Activated CD8-positive, alpha-beta T cell treated with anti-CD3 and anti-CD28 coated beads for 36 hours (primary cell): ENCODE measurements around the gene PPCDC. TPM values are rescaled to one million over a fixed set of nuclear protein-coding genes. Genes with fewer than 3 reads are reported as not detected.
A peak's percentile ranks its signal among the peaks of the same experiment; 100 is the strongest.

Source experiments
- ATAC-seq: fragments of 200-7000 bp; cut with Tn5 transposase; one replicate; pipeline ENCODE4 v1.10.0; 2021; ENCODE audit warnings: mild to moderate bottlenecking, moderate library complexity
- CTCF ChIA-PET: fragments of 350-600 bp; sonication (Branson Sonifier 250); formaldehyde crosslinking; loops from one replicate; lab custom pipeline; 2021; ENCODE audit warnings: antibody characterized with exemption; lab: Charles Lee
- POLR2A ChIA-PET: fragments of 350-600 bp; sonication (Branson Sonifier 250); formaldehyde crosslinking; loops from one replicate; lab custom pipeline; 2021; ENCODE audit warnings: antibody characterized with exemption; lab: Charles Lee
- DNase-seq: peaks from one replicate; pipeline ENCODE4 v3.0.0-alpha.2; 2020
- H3K27ac Mint-ChIP-seq: one replicate; pipeline ENCODE4 v1.8.0; 2021; ENCODE audit warnings: mild to moderate bottlenecking, mixed read lengths
- H3K27me3 Mint-ChIP-seq: one replicate; pipeline ENCODE4 v1.8.0; 2021; ENCODE audit warnings: mixed read lengths
- H3K36me3 Mint-ChIP-seq: one replicate; pipeline ENCODE4 v1.8.0; 2021; ENCODE audit warnings: low read depth, mixed read lengths
- H3K4me1 Mint-ChIP-seq: one replicate; pipeline ENCODE4 v1.8.0; 2021; ENCODE audit warnings: low read depth, mixed read lengths
- H3K4me3 Mint-ChIP-seq: one replicate; pipeline ENCODE4 v1.8.0; 2021; ENCODE audit warnings: mild to moderate bottlenecking, moderate library complexity, mixed read lengths
- H3K9me3 Mint-ChIP-seq: one replicate; pipeline ENCODE4 v1.8.0; 2021; ENCODE audit warnings: mixed read lengths
- intact Hi-C: fragments of 100-400 bp; cut with micrococcal nuclease; formaldehyde crosslinking; loops from one replicate; pipeline ENCODE4 v1.10.0; 2022
- total RNA-seq, 2 experiments: library from RNA; stranded (reverse); gene quantifications; one replicate each; pipeline ENCODE4 v1.2.3, GENCODE V29; 2021
- TF ChIP-seq, protein P1 (sequence below): fragments of 200-600 bp; IDR thresholded peaks from one replicate; pipeline ENCODE4 v1.8.0; 2022; ENCODE audit warnings: antibody characterized with exemption, mild to moderate bottlenecking

The PPCDC gene
- total RNA-seq, 2 experiments from 2014 or later: 25.7 to 26.6 TPM

DNA sequence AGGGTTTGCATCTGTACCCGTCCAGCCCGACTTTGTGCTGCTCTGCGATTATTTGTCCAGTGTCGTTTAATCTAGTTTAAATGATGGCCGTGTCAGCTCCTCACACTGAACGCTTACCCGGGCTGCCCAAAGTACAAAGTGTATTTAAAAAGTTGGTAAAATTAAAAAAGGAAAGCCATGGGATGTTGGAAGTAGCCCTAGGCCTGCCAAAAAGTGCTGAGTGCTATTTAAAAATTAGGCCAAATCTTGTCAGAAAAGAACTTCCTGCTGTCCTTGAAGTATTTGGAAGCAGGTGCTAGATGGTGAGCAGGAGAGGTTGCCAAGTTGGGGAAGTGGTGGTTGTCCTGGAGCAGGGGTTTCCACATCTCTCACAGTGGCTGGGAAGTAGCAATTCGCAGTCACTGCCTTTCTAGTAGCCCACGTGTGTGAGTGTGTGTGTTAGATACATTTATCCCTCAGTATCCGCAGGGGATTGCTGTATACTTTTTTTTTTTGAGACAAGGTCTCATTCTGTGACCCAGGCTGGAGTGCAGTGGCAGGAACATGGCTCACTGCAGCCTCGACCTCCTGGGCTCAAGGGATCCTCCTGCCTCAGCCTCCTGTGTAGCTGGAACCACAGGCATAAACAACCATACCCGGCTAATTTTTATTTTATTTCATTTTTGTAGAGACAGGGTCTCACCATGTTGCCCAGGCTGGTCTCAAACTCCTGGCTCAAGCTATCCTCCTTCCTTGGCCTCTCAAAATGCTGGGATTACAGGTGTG lies 664 bp downstream of the PPCDC start:
- Mint-ChIP-seq H3K9me3 (no peaks in the 10 kb centered on the region), H3K36me3 (peaks cover 11% of the 10 kb centered on the region), H3K4me3 (peak overlapping the region; percentile 93), H3K27ac (peak overlapping the region; percentile 90), H3K27me3 (no peaks in the 10 kb centered on the region), H3K4me1 (peaks cover 22% of the 10 kb centered on the region)
- POLR2A ChIA-PET: interaction anchor here (0.6 to 3.1 kb wide), 25 partner anchors 8 to 618 kb away, joined by 3 to 24 read pairs (median 3); partner anchors contain the start of genes C15orf39, COX5A, RPP25 and SCAMP5
- CTCF ChIA-PET: interaction anchor here (0.7 to 8.7 kb wide), 8 partner anchors 18 to 479 kb away, joined by 3 to 89 read pairs (median 3); partner anchors contain the start of gene C15orf39
- ATAC-seq: no peak
- intact Hi-C loops: no loop called here
- DNase-seq: no peak
- TF ChIP-seq, protein P1, sequence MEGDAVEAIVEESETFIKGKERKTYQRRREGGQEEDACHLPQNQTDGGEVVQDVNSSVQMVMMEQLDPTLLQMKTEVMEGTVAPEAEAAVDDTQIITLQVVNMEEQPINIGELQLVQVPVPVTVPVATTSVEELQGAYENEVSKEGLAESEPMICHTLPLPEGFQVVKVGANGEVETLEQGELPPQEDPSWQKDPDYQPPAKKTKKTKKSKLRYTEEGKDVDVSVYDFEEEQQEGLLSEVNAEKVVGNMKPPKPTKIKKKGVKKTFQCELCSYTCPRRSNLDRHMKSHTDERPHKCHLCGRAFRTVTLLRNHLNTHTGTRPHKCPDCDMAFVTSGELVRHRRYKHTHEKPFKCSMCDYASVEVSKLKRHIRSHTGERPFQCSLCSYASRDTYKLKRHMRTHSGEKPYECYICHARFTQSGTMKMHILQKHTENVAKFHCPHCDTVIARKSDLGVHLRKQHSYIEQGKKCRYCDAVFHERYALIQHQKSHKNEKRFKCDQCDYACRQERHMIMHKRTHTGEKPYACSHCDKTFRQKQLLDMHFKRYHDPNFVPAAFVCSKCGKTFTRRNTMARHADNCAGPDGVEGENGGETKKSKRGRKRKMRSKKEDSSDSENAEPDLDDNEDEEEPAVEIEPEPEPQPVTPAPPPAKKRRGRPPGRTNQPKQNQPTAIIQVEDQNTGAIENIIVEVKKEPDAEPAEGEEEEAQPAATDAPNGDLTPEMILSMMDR: no peak

DNA sequence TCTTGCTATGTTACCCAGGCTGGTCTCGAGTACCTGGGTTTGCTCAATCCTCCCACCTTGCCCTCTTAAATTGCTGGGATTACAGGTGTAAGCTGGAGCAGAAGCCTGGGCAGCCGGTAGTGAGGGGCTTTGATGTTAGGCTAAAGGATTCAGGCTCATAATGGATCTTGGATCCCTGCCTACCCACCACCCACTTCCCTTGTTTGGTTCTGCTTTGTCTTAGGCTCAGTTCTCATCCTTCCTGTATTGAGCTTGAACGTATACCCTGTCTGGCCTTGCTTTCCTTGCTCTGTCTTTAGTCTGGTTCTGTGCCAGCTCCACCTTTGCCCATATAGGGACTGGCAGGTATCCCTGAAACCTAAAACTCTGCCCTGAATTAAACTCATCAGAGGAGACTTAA lies 1.7 kb downstream of the PPCDC start:
- Mint-ChIP-seq H3K4me3 (peak overlapping the region; percentile 93), H3K9me3 (no peaks in the 10 kb centered on the region), H3K36me3 (peaks cover 15% of the 10 kb centered on the region), H3K4me1 (peaks cover 27% of the 10 kb centered on the region), H3K27ac (peak overlapping the region; percentile 53), H3K27me3 (no peaks in the 10 kb centered on the region)
- ChIA-PET POLR2A (interaction anchor here (0.8 to 3.1 kb wide), 8 partner anchors 12 to 241 kb away, joined by 3 to 24 read pairs (median 4); partner anchors contain the start of genes C15orf39 and SCAMP5), CTCF (interaction anchor here (0.8 to 8.7 kb wide), 6 partner anchors 17 to 283 kb away, joined by 3 to 89 read pairs (median 4); partner anchors contain the start of gene C15orf39)
- intact Hi-C loops: no loop called here
- ATAC-seq: no peak
- TF ChIP-seq, protein P1: no peak
- no peak for DNase-seq

DNA sequence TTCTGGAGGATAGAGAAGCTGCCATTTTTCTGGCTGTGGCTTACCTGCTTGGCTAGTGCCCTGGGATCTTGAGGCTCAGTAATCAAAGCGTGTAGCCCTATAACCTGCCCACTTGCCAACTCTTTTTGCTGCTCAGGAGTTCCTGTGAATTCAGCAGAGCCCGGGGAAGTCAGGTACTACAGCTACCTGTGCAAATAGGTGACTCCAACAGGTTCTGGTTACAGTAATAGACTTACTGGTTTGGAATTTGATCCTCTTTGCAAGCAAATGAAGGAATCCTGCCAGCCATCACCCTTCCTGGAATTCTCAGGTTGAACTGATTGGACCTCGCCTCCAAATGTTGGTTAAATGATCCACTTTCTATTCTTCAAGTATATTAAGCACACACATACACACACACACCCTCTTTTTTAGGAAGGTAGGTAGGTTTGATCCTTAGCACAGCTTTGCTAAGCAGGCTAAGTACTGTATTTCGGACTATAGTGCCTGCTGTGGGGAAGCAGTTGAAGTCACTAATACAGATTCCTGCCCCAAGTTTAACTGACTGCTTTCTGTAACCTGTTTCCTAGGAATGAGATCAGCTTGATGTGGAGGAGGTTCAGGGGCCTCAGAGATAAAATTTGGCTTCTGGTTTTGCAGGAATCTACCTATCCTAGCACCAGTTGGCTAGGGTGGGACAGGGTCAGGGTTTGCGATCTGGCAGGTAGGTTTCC lies 2.3 kb downstream of the PPCDC start:
- no peak for ATAC-seq
- Mint-ChIP-seq H3K4me1 (peaks cover 30% of the 10 kb centered on the region), H3K9me3 (no peaks in the 10 kb centered on the region), H3K36me3 (peaks cover 17% of the 10 kb centered on the region), H3K4me3 (no peak overlapping the region), H3K27me3 (no peaks in the 10 kb centered on the region), H3K27ac (peak overlapping the region; percentile 53)
- intact Hi-C loops: no loop called here
- ChIA-PET POLR2A (interaction anchor here (0.9 to 3.1 kb wide), 7 partner anchors 11 to 242 kb away, joined by 3 to 24 read pairs (median 4); partner anchors contain the start of genes C15orf39 and SCAMP5), CTCF (interaction anchor here (0.8 to 8.7 kb wide), 5 partner anchors 18 to 282 kb away, joined by 3 to 89 read pairs (median 4); partner anchors contain the start of gene C15orf39)
- no peak for DNase-seq
- TF ChIP-seq, protein P1: no peak

DNA sequence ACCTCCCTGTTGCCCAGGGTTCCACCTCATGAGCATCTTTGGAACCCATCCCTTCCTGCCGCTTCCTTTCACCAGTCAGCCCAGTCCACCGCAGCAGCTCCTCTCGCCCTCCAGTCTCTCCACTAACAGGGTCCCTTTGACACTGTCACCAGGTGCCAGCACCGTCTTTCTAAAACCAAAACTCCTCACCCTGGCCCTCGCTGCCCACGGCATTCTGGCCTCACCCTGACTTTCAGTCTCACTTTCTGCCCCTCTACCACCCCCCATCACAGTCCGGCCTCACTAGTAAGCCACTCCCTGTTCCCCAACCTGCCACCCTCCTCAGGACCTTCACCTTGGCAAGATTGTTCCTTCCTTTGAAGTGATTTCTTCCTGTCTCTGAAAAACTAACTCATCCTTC lies 4.2 kb downstream of the PPCDC start:
- intact Hi-C loops: no loop called here

More for the DNA sequence above, 4.2 kb downstream of the PPCDC start:
- peaks cover 41% of the 10 kb centered on the region for H3K4me1 Mint-ChIP-seq
- no peak overlapping the region for H3K4me3 Mint-ChIP-seq
- no peak overlapping the region for H3K27ac Mint-ChIP-seq
- ATAC-seq: no peak
- TF ChIP-seq, protein P1: no peak
- peaks cover 27% of the 10 kb centered on the region for H3K36me3 Mint-ChIP-seq
- no peaks in the 10 kb centered on the region for H3K27me3 Mint-ChIP-seq
- CTCF ChIA-PET: interaction anchor here (1.1 to 8.7 kb wide), 2 partner anchors 68 to 178 kb away, joined by 3 to 89 read pairs; no protein-coding TSS in a partner anchor
- no peak for DNase-seq
- POLR2A ChIA-PET: interaction anchor here (1.1 kb wide), 1 partner anchor 83 kb away, joined by 3 read pairs; no protein-coding TSS in a partner anchor
- no peaks in the 10 kb centered on the region for H3K9me3 Mint-ChIP-seq
